ENCODE data around the gene COPG1. TPM values are rescaled to one million over a fixed set of nuclear protein-coding genes. Genes with fewer than 3 reads are reported as not detected.

The COPG1 gene
- total RNA-seq, 1 experiment from 2014 or later = 225 TPM

DNA sequence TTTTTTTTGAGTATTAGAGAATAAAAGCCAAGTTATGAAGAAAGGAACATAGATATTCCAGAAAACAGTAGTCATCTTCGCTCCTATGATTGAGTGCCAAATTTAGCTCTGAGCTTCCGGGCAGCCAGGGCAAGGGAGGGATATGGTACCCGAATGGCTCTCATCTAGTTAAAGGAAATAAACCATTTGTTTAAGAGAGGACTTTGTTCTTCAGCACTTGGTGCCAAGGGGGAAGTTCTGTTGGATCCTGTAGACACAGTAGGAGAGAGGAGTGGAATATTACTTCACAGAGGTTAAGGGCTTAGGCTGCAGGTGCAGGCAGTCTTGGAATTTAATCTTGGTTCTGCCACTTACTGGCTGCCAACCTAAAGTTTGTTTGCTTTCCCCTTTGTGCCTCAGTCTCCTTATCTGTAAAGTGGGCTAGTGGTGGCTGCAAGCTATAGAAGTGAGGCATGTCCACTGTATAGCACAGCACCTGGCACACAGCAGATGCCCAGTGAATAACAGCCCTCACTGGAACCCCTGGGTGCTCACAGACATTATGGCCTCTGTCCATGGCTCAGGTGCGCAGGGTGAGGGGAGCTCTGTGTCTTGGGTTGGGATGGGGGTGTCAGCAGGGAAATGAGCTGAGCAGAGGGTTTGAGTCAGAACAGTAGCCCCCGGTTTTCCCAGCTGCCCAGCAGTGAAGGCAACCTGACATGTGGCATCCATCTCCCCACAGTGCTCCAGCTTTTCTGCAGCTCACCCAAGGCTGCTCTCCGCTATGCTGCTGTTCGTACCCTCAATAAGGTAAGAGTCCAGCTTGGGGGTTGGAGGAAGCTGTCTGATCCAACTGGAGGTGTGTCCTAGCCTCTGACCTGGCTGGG, 10.4 kb downstream of the COPG1 start:
- Histone ChIP-seq H3K27ac (ENCODE audit: low read length) (no peak overlapping the region), H3K27me3 (ENCODE audit: control insufficient read depth, insufficient read depth, low read length) (no peaks in the 10 kb centered on the region), H3K36me3 (ENCODE audit: control insufficient read depth, insufficient read depth, low read length) (peaks cover 34% of the 10 kb centered on the region), H3K4me1 (ENCODE audit: control insufficient read depth, insufficient read depth, low read length) (no peaks in the 10 kb centered on the region), H3K9me3 (ENCODE audit: control insufficient read depth, insufficient read depth, low read depth, low read length) (no peaks in the 10 kb centered on the region), H3K4me3 (ENCODE audit: low read depth in 2 of 2, low read length in 2 of 2) (no peak overlapping the region)
- intact Hi-C loops (cut with micrococcal nuclease; ENCODE audit: unreplicated experiment) = no loop called here
- TF ChIP-seq, protein P1, sequence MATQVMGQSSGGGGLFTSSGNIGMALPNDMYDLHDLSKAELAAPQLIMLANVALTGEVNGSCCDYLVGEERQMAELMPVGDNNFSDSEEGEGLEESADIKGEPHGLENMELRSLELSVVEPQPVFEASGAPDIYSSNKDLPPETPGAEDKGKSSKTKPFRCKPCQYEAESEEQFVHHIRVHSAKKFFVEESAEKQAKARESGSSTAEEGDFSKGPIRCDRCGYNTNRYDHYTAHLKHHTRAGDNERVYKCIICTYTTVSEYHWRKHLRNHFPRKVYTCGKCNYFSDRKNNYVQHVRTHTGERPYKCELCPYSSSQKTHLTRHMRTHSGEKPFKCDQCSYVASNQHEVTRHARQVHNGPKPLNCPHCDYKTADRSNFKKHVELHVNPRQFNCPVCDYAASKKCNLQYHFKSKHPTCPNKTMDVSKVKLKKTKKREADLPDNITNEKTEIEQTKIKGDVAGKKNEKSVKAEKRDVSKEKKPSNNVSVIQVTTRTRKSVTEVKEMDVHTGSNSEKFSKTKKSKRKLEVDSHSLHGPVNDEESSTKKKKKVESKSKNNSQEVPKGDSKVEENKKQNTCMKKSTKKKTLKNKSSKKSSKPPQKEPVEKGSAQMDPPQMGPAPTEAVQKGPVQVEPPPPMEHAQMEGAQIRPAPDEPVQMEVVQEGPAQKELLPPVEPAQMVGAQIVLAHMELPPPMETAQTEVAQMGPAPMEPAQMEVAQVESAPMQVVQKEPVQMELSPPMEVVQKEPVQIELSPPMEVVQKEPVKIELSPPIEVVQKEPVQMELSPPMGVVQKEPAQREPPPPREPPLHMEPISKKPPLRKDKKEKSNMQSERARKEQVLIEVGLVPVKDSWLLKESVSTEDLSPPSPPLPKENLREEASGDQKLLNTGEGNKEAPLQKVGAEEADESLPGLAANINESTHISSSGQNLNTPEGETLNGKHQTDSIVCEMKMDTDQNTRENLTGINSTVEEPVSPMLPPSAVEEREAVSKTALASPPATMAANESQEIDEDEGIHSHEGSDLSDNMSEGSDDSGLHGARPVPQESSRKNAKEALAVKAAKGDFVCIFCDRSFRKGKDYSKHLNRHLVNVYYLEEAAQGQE (IDR thresholded peaks at IDR 0.05; ENCODE audit: insufficient read depth in 1 of 2, low read depth in 2 of 2, low read length in 1 of 2) = no peak
- no peak for TF ChIP-seq SIN3A (IDR thresholded peaks at IDR 0.05; ENCODE audit: borderline replicate concordance, insufficient read depth, low read depth, low read length)
- TF ChIP-seq TCF7L2 (IDR thresholded peaks at IDR 0.05; ENCODE audit: low read depth, low read length) = no peak
- BruUV-seq (replicated peaks) = TSS peak; percentile 53
- in situ Hi-C loops (cut with HindIII; ENCODE audit: low pct_unique_long_range_greater_than_20kb, low sequenced_read_pairs) = no loop called here
- ATAC-seq = no peak
- CTCF ChIA-PET = no interaction called here
- DNase-seq (ENCODE audit: low read depth, low spot score) = no peak
- POLR2A ChIA-PET = no interaction called here

DNA sequence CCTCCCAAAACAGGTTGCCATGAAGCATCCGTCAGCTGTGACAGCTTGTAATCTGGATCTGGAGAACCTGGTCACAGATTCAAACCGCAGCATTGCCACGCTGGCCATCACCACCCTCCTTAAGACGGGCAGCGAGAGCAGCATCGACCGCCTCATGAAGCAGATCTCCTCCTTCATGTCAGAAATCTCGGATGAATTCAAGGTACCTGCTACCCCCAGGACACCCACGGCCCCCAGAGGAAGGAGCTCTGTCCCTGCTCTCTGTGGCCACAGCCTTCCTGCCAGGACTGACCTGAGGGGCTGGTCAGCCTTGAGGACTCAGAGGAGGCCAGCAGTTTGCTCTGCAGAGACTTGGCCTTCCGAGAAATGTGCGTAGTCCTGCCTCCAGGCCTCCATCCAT, 11.2 kb downstream of the COPG1 start:
- DNase-seq (ENCODE audit: low read depth, low spot score) = no peak
- Histone ChIP-seq H3K4me3 (ENCODE audit: low read depth in 2 of 2, low read length in 2 of 2) (no peak overlapping the region), H3K27me3 (ENCODE audit: control insufficient read depth, insufficient read depth, low read length) (no peaks in the 10 kb centered on the region), H3K4me1 (ENCODE audit: control insufficient read depth, insufficient read depth, low read length) (no peaks in the 10 kb centered on the region), H3K36me3 (ENCODE audit: control insufficient read depth, insufficient read depth, low read length) (peaks cover 35% of the 10 kb centered on the region), H3K9me3 (ENCODE audit: control insufficient read depth, insufficient read depth, low read depth, low read length) (no peaks in the 10 kb centered on the region), H3K27ac (ENCODE audit: low read length) (no peak overlapping the region)
- ChIA-PET CTCF (interaction anchor here (0.6 kb wide), 1 partner anchor 120 kb away, joined by 7 read pairs; no protein-coding TSS in a partner anchor), POLR2A (interaction anchor here (0.6 kb wide), 2 partner anchors 18 to 129 kb away, joined by 3 read pairs; no protein-coding TSS in a partner anchor)
- no TSS peak for BruUV-seq (replicated peaks)
- no peak for ATAC-seq
- TF ChIP-seq TCF7L2 (IDR thresholded peaks at IDR 0.05; ENCODE audit: low read depth, low read length) (no peak), SIN3A (IDR thresholded peaks at IDR 0.05; ENCODE audit: borderline replicate concordance, insufficient read depth, low read depth, low read length) (no peak), POLR2AphosphoS5 (IDR thresholded peaks at IDR 0.05; ENCODE audit: low read depth, low read length) (no peak)
- TF ChIP-seq, protein P1 (IDR thresholded peaks at IDR 0.05; ENCODE audit: insufficient read depth in 1 of 2, low read depth in 2 of 2, low read length in 1 of 2) = no peak
- TF ChIP-seq, protein P2, sequence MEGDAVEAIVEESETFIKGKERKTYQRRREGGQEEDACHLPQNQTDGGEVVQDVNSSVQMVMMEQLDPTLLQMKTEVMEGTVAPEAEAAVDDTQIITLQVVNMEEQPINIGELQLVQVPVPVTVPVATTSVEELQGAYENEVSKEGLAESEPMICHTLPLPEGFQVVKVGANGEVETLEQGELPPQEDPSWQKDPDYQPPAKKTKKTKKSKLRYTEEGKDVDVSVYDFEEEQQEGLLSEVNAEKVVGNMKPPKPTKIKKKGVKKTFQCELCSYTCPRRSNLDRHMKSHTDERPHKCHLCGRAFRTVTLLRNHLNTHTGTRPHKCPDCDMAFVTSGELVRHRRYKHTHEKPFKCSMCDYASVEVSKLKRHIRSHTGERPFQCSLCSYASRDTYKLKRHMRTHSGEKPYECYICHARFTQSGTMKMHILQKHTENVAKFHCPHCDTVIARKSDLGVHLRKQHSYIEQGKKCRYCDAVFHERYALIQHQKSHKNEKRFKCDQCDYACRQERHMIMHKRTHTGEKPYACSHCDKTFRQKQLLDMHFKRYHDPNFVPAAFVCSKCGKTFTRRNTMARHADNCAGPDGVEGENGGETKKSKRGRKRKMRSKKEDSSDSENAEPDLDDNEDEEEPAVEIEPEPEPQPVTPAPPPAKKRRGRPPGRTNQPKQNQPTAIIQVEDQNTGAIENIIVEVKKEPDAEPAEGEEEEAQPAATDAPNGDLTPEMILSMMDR (IDR thresholded peaks at IDR 0.05) = no peak
- in situ Hi-C loops (cut with HindIII; ENCODE audit: low pct_unique_long_range_greater_than_20kb, low sequenced_read_pairs) (no loop called here), intact Hi-C loops (cut with micrococcal nuclease; ENCODE audit: unreplicated experiment) (no loop called here)

All from Panc1 (cell line).